Measurements from ENCODE around the gene CADPS. TPM values are rescaled to one million over a fixed set of nuclear protein-coding genes. Genes with fewer than 3 reads are reported as not detected.

CADPS gene
- total and polyA plus RNA-seq, 9 of the 15 experiments (the other 6 are each of a cell fraction or from before 2014, with no cell fraction given), result not detected

DNA sequence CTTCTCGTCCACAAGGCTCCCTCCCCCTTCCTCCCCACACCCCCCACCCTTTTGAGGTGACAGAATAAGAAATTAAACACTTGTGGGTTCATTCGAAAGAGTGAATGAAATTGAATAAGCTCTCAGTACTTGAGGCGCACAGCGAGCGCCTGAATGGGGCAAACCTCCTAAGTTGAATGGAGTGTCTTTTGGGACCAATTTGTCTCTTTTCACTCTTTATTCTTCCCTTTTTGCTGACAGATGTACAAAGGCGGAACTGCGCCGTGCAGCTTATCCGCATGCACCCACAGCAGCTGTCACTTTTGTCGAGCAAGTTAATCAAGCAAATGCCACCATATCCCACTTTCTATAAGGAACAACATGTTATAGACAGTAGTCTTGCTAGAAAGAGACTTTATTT is 454.0 kb downstream of the CADPS start:
- in situ Hi-C loops (cut with MboI) (no loop called here), intact Hi-C loops (cut with micrococcal nuclease) (no loop called here)
- Histone ChIP-seq H3K79me2 (ENCODE audit: control insufficient read depth, insufficient read depth, low read length) (no peaks in the 10 kb centered on the region), H3K27ac (ENCODE audit: extremely low read depth, low read depth, low read length) (no peak overlapping the region), H3K4me2 (ENCODE audit: insufficient read depth, low read length) (no peak overlapping the region), H3K4me3 (no peak overlapping the region), H3K9me1 (ENCODE audit: control insufficient read depth, insufficient read depth, low read length) (no peaks in the 10 kb centered on the region), H3K4me1 (replicated peaks in 1 of 2; ENCODE audit: control insufficient read depth in 2 of 2, insufficient read depth in 2 of 2, low read length in 2 of 2) (no peaks in the 10 kb centered on the region), H3K27me3 (ENCODE audit: control insufficient read depth in 2 of 2, insufficient read depth in 2 of 2, low read length in 2 of 2) (no peaks in the 10 kb centered on the region; a peak in 1 of 5 replicates), H3K9ac (ENCODE audit: insufficient read depth in 1 of 2, low read depth in 2 of 2, low read length in 2 of 2) (no peak overlapping the region), H3K9me3 (replicated peaks; ENCODE audit: control insufficient read depth, insufficient read depth, low read depth, low read length) (no peaks in the 10 kb centered on the region), H4K20me1 (replicated peaks; ENCODE audit: control insufficient read depth, insufficient read depth, low read length) (no peaks in the 10 kb centered on the region), H3K36me3 (ENCODE audit: control insufficient read depth, insufficient read depth, low read length) (no peaks in the 10 kb centered on the region), H2AFZ (ENCODE audit: low read depth, low read length) (no peak overlapping the region)
- DNase-seq (ENCODE audit: extremely low read depth in 1 of 4, low spot score in 3 of 4), result no peak
- no TSS peak for BruUV-seq (replicated peaks)
- FAIRE-seq, result no peak
- 3% methylated on average over 9 of the region's 10 CpGs for WGBS (ENCODE audit: insufficient coverage, low coverage, missing lambda C conversion rate)
- ATAC-seq, result no peak
- ChIA-PET POLR2A (no interaction called here), CTCF (ENCODE audit: low intra/inter-chr PET ratio) (no interaction called here)
- TF ChIP-seq CBX5 (IDR thresholded peaks at IDR 0.05; ENCODE audit: borderline replicate concordance, low read depth), result no peak
- TF ChIP-seq, protein P1, sequence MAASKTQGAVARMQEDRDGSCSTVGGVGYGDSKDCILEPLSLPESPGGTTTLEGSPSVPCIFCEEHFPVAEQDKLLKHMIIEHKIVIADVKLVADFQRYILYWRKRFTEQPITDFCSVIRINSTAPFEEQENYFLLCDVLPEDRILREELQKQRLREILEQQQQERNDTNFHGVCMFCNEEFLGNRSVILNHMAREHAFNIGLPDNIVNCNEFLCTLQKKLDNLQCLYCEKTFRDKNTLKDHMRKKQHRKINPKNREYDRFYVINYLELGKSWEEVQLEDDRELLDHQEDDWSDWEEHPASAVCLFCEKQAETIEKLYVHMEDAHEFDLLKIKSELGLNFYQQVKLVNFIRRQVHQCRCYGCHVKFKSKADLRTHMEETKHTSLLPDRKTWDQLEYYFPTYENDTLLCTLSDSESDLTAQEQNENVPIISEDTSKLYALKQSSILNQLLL (CRISPR knock-in tag; IDR thresholded peaks at IDR 0.05; ENCODE audit: borderline replicate concordance), result no peak
- TF ChIP-seq FOXK1 (CRISPR knock-in tag; IDR thresholded peaks at IDR 0.05; ENCODE audit: borderline replicate concordance), result no peak
- TF ChIP-seq TGIF2 (CRISPR knock-in tag; IDR thresholded peaks at IDR 0.05), result no peak
- no peak for TF ChIP-seq HDAC3 (IDR thresholded peaks at IDR 0.05; ENCODE audit: borderline replicate concordance, partially characterized antibody)
- TF ChIP-seq, protein P2, sequence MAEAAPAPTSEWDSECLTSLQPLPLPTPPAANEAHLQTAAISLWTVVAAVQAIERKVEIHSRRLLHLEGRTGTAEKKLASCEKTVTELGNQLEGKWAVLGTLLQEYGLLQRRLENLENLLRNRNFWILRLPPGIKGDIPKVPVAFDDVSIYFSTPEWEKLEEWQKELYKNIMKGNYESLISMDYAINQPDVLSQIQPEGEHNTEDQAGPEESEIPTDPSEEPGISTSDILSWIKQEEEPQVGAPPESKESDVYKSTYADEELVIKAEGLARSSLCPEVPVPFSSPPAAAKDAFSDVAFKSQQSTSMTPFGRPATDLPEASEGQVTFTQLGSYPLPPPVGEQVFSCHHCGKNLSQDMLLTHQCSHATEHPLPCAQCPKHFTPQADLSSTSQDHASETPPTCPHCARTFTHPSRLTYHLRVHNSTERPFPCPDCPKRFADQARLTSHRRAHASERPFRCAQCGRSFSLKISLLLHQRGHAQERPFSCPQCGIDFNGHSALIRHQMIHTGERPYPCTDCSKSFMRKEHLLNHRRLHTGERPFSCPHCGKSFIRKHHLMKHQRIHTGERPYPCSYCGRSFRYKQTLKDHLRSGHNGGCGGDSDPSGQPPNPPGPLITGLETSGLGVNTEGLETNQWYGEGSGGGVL (CRISPR knock-in tag; IDR thresholded peaks at IDR 0.05), result no peak
- TF ChIP-seq NR2C2 (CRISPR knock-in tag; IDR thresholded peaks at IDR 0.05), result no peak
- no peak for TF ChIP-seq NR2C2 (tag; IDR thresholded peaks at IDR 0.05)
- TF ChIP-seq PPARD (CRISPR knock-in tag; IDR thresholded peaks at IDR 0.05), result no peak
- TF ChIP-seq ATF6 (CRISPR knock-in tag; IDR thresholded peaks at IDR 0.05), result no peak
- TF ChIP-seq CBX3 (IDR thresholded peaks at IDR 0.05; ENCODE audit: borderline replicate concordance in 1 of 2, low read length in 2 of 2), result no peak
- TF ChIP-seq LCOR (CRISPR knock-in tag; IDR thresholded peaks at IDR 0.05), result no peak
- no peak for TF ChIP-seq ZBTB12 (CRISPR knock-in tag; IDR thresholded peaks at IDR 0.05)
- TF ChIP-seq NR2C1 (IDR thresholded peaks at IDR 0.05), result no peak
- no peak for TF ChIP-seq NR2C1 (tag; IDR thresholded peaks at IDR 0.05)
- no peak for TF ChIP-seq PHF8 (IDR thresholded peaks at IDR 0.05; ENCODE audit: borderline replicate concordance, low read length)
- TF ChIP-seq CBX1 (IDR thresholded peaks at IDR 0.05; ENCODE audit: low read depth), result no peak

Data from K562 (cell line).